CD4-positive, alpha-beta T cell treated with Interleukin-4 for 4 hours (primary cell): ENCODE results near the gene SPTBN5.

Experiments
- DNase-seq: peaks from one replicate; pipeline ENCODE4 v3.0.0-alpha.2; 2020

The SPTBN5 gene

GRCh38 chr15:41893422-41894250 lies at the start of gene SPTBN5:
Gene SPTBN5, minus strand, starts transcription at chr15:41894053. Its CDS starts 556 bp downstream, at chr15:41893497.
- DNase-seq = no peak

- DNase-seq = no peak
Observed at GRCh38 chr15:41942886-41943285, 49.0 kb upstream of the SPTBN5 start.

GRCh38 chr15:41941644-41942415 lies 48.0 kb upstream of the SPTBN5 start:
- no peak for DNase-seq

GRCh38 chr15:41940441-41940857 lies 46.6 kb upstream of the SPTBN5 start:
- DNase-seq = peak; percentile 65

GRCh38 chr15:41939986-41940385 lies 46.1 kb upstream of the SPTBN5 start:
- DNase-seq = no peak

- DNase-seq = no peak
Observed at GRCh38 chr15:41937568-41937923, 43.7 kb upstream of the SPTBN5 start.

GRCh38 chr15:41936649-41937567 lies 43.1 kb upstream of the SPTBN5 start:
- peak; percentile 87 for DNase-seq

- DNase-seq = no peak
Observed at GRCh38 chr15:41936155-41936554, 42.3 kb upstream of the SPTBN5 start.

- DNase-seq = peak; percentile 25
Observed at GRCh38 chr15:41935566-41936020, 41.7 kb upstream of the SPTBN5 start.

GRCh38 chr15:41934843-41935242 lies 41.0 kb upstream of the SPTBN5 start:
- peak; percentile 75 for DNase-seq

GRCh38 chr15:41933771-41934170 lies 39.9 kb upstream of the SPTBN5 start:
- DNase-seq = peak; percentile 10

GRCh38 chr15:41933326-41933725 lies 39.5 kb upstream of the SPTBN5 start:
- DNase-seq = no peak

GRCh38 chr15:41932511-41933289 lies 38.8 kb upstream of the SPTBN5 start:
- no peak for DNase-seq

GRCh38 chr15:41932101-41932500 lies 38.2 kb upstream of the SPTBN5 start:
- DNase-seq = no peak

GRCh38 chr15:41930867-41931222 lies 37.0 kb upstream of the SPTBN5 start:
- no peak for DNase-seq

GRCh38 chr15:41930221-41930866 lies 36.5 kb upstream of the SPTBN5 start:
- no peak for DNase-seq

- no peak for DNase-seq
Observed at GRCh38 chr15:41928637-41929620, 35.1 kb upstream of the SPTBN5 start.

- DNase-seq = no peak
Observed at GRCh38 chr15:41928100-41928499, 34.2 kb upstream of the SPTBN5 start.

GRCh38 chr15:41927536-41927935 lies 33.7 kb upstream of the SPTBN5 start:
- DNase-seq = no peak
